Activated naive CD4-positive, alpha-beta T cell (primary cell): Measurements from ENCODE around the gene IRX5.

Source experiments
- DNase-seq, 4 experiments: peaks; one replicate each; lab custom pipeline; 2025; lab: John Stamatoyannopoulos, UW

The IRX5 gene

DNA sequence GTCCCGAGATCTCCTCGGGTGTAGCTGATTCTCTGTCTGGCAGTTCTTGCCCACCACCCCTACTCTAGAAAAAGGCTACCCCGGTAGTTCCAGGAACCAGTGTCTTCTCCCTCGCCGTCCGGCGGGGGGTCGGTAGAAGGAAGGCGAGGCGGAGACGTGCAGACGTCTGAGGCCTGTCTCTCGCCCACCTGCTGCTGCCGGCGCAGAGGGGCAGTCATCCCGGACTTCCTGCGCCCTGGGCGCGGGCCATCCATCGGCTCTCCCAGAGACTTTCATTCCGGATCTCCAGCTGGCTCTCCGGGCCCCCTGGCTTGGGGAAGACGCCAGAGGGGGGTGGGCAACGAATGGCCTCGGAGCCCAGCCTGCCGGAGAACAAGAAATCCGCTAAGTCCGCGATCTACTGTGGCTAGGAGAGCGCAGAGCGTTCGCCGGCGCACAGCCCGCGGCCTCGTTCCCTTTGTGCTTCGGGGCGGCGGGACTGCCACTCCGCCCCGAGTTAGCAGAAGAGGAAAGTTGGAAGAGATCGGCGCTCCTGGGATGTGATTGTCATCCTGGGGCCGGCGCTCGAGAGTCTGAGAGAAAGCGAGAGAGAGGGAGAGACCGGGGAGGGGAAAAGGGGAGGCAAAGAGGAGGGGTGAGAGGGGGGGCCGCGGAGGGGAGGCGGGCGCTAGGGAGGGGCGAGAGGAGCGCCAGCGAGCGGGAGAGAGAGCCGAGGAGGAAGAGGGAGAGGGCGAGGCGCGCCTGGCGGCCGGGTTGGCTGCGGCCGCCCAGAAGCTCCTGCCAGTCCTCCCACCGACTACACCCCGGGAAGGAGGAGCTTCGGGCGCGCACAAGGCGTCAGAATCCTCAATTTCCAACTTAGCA lies at the start of gene IRX5:
IRX5 (plus strand) TSS at position 861 of the 864 bp plus-strand sequence. CDS start 334 bp downstream, outside the sequence.
- no peak for DNase-seq

DNA sequence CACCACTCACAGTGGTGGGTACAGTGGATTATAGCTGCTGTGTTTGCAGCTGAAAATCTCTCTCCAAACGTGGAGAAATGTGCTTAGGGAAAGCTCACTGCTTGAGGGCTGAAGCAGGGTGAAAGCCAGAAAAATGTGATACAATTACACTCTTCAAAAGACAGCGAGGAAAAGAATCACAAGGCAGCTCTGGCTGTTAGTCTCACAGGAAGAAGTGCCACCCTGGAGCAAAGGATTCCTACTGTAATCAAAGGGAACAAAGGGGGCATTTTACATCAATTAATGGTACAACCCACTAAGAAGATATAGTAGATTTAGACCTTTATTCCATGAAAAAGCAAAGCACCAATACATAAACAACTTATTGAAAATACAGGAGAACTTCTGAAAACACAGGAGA lies 48.1 kb upstream of the IRX5 start:
- no peak for DNase-seq

DNA sequence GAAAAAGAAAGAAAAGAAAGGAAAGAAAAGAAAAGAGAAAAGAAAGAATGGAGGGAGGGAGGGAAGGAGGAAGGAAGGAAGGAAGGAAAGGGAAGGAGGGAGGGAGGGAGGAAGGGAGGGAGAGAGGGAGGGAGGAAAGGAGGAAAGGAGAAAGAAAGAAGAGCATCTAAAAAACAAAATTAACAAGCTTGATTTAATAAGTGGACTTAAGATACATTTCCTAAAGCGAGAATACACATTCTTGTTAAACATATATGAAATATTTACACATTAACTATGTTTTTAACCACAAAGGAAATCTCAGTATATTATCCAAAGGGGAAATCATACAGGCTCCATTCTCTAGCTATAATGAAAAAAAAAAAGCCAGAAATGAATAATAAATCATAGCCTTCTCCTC lies 47.3 kb upstream of the IRX5 start:
- no peak for DNase-seq

DNA sequence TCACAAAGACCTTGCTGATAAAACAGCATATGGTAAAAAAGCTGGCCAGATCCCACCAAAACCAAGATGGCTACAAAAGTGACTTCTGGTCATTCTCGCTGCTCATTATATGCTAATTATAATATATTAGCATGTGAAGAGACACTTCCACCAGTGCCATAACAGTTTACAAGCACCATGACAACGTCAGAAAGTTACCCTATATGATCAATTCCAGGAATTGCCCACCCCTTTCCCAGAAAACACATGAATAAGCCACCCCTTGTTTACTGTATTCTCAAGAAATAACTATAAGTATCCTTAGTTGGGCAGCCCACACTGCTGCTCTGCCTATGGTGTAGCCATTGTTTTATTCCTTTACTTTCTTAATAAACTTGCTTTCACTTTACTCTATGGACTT lies 44.6 kb upstream of the IRX5 start:
- DNase-seq = no peak

GRCh38 chr16:54890381-54890780 lies 40.3 kb upstream of the IRX5 start:
- no peak for DNase-seq

- DNase-seq = no peak
Observed at GRCh38 chr16:54891346-54891745, 39.3 kb upstream of the IRX5 start.

DNA sequence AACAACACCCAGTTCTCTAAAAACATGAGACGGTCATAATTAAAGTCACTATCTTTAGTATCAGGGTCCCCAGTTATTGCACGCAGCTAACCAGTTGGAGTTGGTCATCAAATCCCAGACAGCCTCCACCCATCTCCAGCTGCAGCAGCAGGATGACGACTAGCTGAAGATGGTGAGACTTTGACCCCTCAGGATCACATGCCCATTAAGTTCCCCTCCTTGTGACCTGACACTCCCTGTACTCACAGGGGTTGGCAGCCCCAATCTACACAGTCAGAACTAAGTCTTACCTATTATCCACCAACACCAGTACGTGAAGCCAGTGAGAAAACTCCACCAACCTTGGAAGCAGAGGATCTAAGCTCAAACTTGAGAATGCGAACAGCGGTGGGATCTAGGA lies 37.7 kb upstream of the IRX5 start:
- DNase-seq = no peak

- DNase-seq = no peak
Observed at GRCh38 chr16:54897930-54898329, 32.7 kb upstream of the IRX5 start.

- DNase-seq = no peak
Observed at GRCh38 chr16:54901606-54902005, 29.1 kb upstream of the IRX5 start.

DNA sequence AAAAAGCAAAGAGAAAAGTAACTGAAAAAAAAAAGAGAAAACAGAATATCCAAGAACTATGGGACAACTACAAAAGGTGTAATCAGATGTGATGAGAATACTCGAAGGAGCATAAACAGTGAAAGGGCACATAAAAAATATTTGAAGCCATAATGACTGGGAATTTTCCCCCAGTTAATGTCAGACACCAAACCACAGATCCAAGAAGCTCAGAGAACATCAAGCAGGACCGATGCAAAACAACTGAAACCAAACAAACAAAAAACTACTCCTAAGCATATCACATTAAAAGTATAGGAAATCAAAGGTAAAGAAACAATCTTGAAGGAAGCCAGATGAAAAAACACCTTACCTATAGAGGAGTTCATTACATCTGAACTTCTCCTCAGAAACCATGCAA lies 27.6 kb upstream of the IRX5 start:
- DNase-seq = no peak

- DNase-seq = no peak
Observed at GRCh38 chr16:54911079-54911478, 19.6 kb upstream of the IRX5 start.

- no peak for DNase-seq
Observed at GRCh38 chr16:54912720-54913119, 17.9 kb upstream of the IRX5 start.

GRCh38 chr16:54921206-54921824 lies 9.3 kb upstream of the IRX5 start:
- no peak for DNase-seq

GRCh38 chr16:54923055-54923473 lies 7.6 kb upstream of the IRX5 start:
- DNase-seq = no peak

DNA sequence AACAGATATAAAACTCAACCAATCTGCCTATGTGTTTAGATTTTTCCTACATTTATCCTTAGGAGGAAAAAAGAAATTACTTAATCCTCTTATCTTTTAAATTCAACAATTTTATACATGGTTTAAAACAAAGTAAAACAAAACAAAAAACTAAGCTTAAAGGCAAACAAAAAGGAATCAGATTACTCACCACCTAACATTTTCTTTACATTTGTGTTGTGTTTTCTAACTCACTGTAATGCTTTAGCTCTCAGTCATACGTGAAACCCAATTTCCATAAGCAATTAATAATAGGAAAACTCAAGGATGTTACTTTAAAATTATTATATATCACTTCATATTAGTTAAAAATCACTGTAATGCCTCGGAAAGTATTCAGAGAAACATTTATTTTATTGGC lies 6.7 kb upstream of the IRX5 start:
- no peak for DNase-seq

- DNase-seq = no peak
Observed at GRCh38 chr16:54926166-54926838, 4.4 kb upstream of the IRX5 start.

GRCh38 chr16:54927125-54928015 lies 3.3 kb upstream of the IRX5 start:
- no peak for DNase-seq

DNA sequence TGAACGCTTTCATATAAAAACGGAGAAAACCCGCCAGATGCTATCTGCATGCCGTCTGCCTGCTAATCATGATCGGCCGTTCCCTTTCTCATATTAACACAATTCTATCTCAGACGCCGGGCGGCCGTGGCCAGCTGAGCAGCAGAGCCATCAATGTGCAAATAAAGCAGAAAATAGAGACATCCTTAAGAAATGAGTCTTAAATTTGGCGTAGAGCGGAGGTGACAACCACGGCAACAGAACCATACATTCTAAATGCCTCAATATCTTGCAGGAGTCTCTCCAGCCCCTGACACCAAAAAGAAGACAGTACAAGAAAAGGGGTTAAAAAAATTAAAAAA lies 2.7 kb upstream of the IRX5 start:
- no peak for DNase-seq

GRCh38 chr16:54928411-54929089 lies 2.1 kb upstream of the IRX5 start:
- DNase-seq = no peak

DNA sequence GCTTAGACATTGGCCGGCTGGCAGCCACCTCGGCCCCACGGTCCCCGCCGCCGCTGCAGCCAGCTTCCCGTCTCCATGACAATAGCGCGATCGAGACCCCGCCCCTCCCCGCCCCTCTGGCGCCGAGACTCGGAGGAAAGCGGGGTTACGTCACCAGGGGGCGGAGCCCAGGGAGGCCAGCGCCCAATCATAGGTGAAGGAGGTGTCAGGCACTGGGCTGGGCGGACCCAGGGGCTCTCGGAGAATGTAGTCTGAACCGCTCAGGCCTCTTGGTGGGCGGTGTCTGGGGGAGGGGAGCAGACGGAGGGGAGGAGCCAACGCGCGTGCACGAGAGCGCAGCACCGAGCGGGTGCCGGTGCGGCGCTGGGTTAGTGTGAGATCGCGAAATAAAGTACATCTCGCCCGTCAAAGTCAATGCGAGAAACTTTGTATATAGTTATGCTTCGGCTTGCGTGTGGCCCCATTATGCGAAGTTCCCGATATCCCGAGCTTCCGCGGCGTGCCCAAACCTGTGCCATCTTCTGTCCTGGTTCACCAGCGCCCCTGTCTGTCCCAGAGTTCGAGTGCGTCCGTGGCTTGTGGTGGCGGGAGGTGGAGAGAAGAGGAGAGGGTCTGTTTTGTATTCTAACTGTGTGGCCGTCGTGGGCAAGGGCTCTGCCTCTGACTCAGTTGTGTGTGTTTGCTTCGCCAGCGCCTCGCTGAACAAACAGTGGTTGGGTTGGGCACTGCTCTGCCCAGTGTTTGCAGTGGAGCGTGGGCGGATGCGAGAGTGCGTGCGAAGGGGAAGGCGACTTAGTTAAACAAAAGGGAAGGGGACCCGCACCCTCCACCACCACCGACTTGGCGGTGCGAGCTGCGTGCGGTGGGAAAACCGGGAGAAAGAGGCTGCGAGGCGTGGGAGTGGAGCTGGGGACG lies 1.3 kb upstream of the IRX5 start:
- DNase-seq = peak; percentile 57 to 89 (median 74)

DNA sequence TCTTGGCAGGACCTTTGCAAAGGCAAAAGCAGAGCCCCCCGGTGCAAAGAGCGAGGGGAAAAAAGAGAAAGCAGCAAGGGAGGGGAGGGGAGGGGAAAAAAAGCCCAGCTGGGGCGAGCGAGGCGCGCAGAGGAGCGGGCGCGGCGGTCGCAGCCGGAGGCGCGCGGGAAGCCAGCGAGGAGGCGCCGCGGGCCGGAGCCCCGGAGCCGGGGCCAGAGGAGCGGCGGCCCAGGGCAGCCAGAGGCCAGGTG lies 129 bp downstream of the IRX5 start:
- no peak for DNase-seq
